Measurements from ENCODE around the gene BBS12. TPM values are rescaled to one million over a fixed set of nuclear protein-coding genes. Genes with fewer than 3 reads are reported as not detected.
A peak's percentile ranks its signal among the peaks of the same experiment; 100 is the strongest.

The BBS12 gene
- polyA plus RNA-seq, 2 of the 4 experiments (the other 2 are of a cell fraction) = 3.2 to 3.4 TPM

GRCh38 chr4:122755675-122756074 is 23.2 kb downstream of the BBS12 start (continued):
- no peak for TF ChIP-seq REST (IDR thresholded peaks at IDR 0.05)
- TF ChIP-seq ESRRA (IDR thresholded peaks at IDR 0.05; ENCODE audit: borderline replicate concordance, low read length) = no peak
- TF ChIP-seq SREBF2 (IDR thresholded peaks at IDR 0.05) = no peak
- no peak for TF ChIP-seq PHF8 (IDR thresholded peaks at IDR 0.05; ENCODE audit: borderline replicate concordance, low read depth)
- no peak for TF ChIP-seq MAZ (IDR thresholded peaks at IDR 0.05; ENCODE audit: borderline replicate concordance, low read depth, low read length)
- no peak for TF ChIP-seq MAX (IDR thresholded peaks at IDR 0.05)

GRCh38 chr4:122758033-122758432 is 25.5 kb downstream of the BBS12 start:
- peak overlapping the region; percentile 77 to 82 for H3K27ac ChIP-seq
- POLR2A ChIA-PET = interaction anchor here (0.9 to 1.5 kb wide), 3 partner anchors 26 to 165 kb away, joined by 3 to 5 read pairs (median 3); partner anchors contain the start of genes BBS12 and NUDT6
- WGBS (ENCODE audit: missing lambda C conversion rate) = 2% methylated on average over 2 of the region's 2 CpGs
- CTCF ChIA-PET = interaction anchor here (0.6 to 5.3 kb wide), 34 partner anchors 8 to 174 kb away, joined by 3 to 48 read pairs (median 4); partner anchors contain the start of genes BBS12, FGF2 and NUDT6
- H3K9me3 ChIP-seq = no peaks in the 10 kb centered on the region
- no peak overlapping the region for H3K4me3 ChIP-seq
- FAIRE-seq = no peak
- peak; percentile 73 to 78 for ATAC-seq
- peak overlapping the region; percentile 75 for H3K4me2 ChIP-seq
- H3K4me1 ChIP-seq = peaks cover 38% of the 10 kb centered on the region
- peak in 1 of 2 experiments; percentile 48 for DNase-seq (ENCODE audit: low read depth in 1 of 2, low spot score in 1 of 2)
- TF ChIP-seq FOXS1 (CRISPR knock-in tag; IDR thresholded peaks at IDR 0.05) (no peak), USF2 (IDR thresholded peaks at IDR 0.05) (no peak), ZSCAN20 (CRISPR knock-in tag; IDR thresholded peaks at IDR 0.05) (no peak), NR3C1 (IDR thresholded peaks at IDR 0.05) (no peak), PHF8 (IDR thresholded peaks at IDR 0.05; ENCODE audit: borderline replicate concordance, low read depth) (no peak), RCOR1 (IDR thresholded peaks at IDR 0.05; ENCODE audit: low read depth, low read length) (no peak), HOXB5 (CRISPR knock-in tag; IDR thresholded peaks at IDR 0.05) (no peak), ESRRA (IDR thresholded peaks at IDR 0.05; ENCODE audit: borderline replicate concordance, low read length) (no peak), EHF (CRISPR knock-in tag; IDR thresholded peaks at IDR 0.05) (no peak), E2F6 (IDR thresholded peaks at IDR 0.05; ENCODE audit: borderline replicate concordance, low read depth) (no peak), RAD21 (conservative IDR thresholded peaks at IDR 0.05 in 1 of 2, IDR thresholded peaks at IDR 0.05 in 1 of 2) (peak; percentile 80 to 87), NFE2L2 (conservative IDR thresholded peaks at IDR 0.05; ENCODE audit: low read length) (no peak), MAFK (IDR thresholded peaks at IDR 0.05; ENCODE audit: partially characterized antibody) (no peak), MYC (IDR thresholded peaks at IDR 0.05; ENCODE audit: borderline replicate concordance, low read length) (no peak), ATOH8 (CRISPR knock-in tag; IDR thresholded peaks at IDR 0.05; ENCODE audit: low read depth) (no peak), RFX5 (IDR thresholded peaks at IDR 0.05) (no peak), ZC3H11A (IDR thresholded peaks at IDR 0.05) (no peak), TFCP2L1 (CRISPR knock-in tag; IDR thresholded peaks at IDR 0.05) (no peak), ELK1 (IDR thresholded peaks at IDR 0.05; ENCODE audit: low read depth, low read length) (no peak), NPAS2 (CRISPR knock-in tag; IDR thresholded peaks at IDR 0.05; ENCODE audit: borderline replicate concordance) (no peak), HOXA7 (CRISPR knock-in tag; IDR thresholded peaks at IDR 0.05) (no peak), JUN (IDR thresholded peaks at IDR 0.05) (no peak), SMC3 (IDR thresholded peaks at IDR 0.05) (peak; percentile 80), CTCF (IDR thresholded peaks at IDR 0.05) (peak; percentile 78), CBX2 (IDR thresholded peaks at IDR 0.05; ENCODE audit: borderline replicate concordance, low read depth) (no peak), FOSB (CRISPR knock-in tag; IDR thresholded peaks at IDR 0.05) (no peak), MAZ (IDR thresholded peaks at IDR 0.05; ENCODE audit: borderline replicate concordance, low read depth, low read length) (no peak)
